Sigmoid colon (tissue), 4 donors: ENCODE data around the gene C7.

Experiments used
- EP300 ChIP-seq, 4 donors: sonication (generic); formaldehyde crosslinking; IDR thresholded peaks; one replicate each; pipeline ENCODE4 v1.6.1; 2017; ENCODE audit warnings: antibody characterized with exemption in 4 of 4
- POLR2AphosphoS5 ChIP-seq, 4 donors: sonication (generic); formaldehyde crosslinking; IDR thresholded peaks; one replicate each; pipeline ENCODE4 v1.6.1; 2017; ENCODE audit warnings: antibody characterized with exemption in 4 of 4
- TF ChIP-seq, protein P1 (sequence below), 4 experiments: fragments of 450-650 bp in 3 of 4; fragments of 200-600 bp in 1 of 4; IDR thresholded peaks; one replicate each; pipeline ENCODE4 v1.5.1; 2016 to 2019; ENCODE audit warnings: antibody characterized with exemption in 4 of 4, mild to moderate bottlenecking in 3 of 4, moderate library complexity in 2 of 4

DNA sequence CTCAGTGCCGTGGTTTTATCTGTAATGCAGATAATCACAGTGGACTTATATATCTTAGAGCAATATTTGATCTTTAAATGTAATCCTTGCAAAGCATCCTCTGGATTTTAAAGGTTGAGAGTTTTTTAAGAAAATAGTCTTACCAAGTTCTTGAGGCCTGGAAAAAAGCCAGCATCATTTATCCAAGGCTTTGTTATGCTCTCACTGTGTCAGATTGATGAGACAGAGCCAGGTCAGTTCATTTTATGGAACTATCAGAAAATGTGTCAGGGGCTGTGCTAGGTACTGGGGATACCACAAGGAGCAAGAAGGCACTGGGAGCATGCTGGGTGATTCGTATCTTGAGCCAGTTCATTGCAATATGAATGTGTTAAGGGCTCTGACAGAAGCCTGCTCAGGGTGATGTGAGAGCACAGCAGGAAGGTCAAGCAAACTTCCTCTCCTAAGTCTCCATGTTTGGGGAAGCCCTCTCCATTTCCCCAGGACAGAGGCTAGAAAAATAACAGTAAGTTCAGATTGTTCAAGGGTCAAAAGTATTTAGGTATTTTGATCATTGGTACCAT lies 19.7 kb downstream of the C7 start:
- TF ChIP-seq POLR2AphosphoS5 (IDR thresholded peaks at IDR 0.05) (no peak), EP300 (IDR thresholded peaks at IDR 0.05) (no peak)
- TF ChIP-seq, protein P1, sequence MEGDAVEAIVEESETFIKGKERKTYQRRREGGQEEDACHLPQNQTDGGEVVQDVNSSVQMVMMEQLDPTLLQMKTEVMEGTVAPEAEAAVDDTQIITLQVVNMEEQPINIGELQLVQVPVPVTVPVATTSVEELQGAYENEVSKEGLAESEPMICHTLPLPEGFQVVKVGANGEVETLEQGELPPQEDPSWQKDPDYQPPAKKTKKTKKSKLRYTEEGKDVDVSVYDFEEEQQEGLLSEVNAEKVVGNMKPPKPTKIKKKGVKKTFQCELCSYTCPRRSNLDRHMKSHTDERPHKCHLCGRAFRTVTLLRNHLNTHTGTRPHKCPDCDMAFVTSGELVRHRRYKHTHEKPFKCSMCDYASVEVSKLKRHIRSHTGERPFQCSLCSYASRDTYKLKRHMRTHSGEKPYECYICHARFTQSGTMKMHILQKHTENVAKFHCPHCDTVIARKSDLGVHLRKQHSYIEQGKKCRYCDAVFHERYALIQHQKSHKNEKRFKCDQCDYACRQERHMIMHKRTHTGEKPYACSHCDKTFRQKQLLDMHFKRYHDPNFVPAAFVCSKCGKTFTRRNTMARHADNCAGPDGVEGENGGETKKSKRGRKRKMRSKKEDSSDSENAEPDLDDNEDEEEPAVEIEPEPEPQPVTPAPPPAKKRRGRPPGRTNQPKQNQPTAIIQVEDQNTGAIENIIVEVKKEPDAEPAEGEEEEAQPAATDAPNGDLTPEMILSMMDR (IDR thresholded peaks at IDR 0.05): no peak
